ENCODE measurements around the gene SOAT1.
"Not testable (repeated sequence)": the region's sequence is repeated elsewhere in the genome, so short reads cannot be mapped to it uniquely, and the experiment has no call there.

Gene SOAT1

DNA sequence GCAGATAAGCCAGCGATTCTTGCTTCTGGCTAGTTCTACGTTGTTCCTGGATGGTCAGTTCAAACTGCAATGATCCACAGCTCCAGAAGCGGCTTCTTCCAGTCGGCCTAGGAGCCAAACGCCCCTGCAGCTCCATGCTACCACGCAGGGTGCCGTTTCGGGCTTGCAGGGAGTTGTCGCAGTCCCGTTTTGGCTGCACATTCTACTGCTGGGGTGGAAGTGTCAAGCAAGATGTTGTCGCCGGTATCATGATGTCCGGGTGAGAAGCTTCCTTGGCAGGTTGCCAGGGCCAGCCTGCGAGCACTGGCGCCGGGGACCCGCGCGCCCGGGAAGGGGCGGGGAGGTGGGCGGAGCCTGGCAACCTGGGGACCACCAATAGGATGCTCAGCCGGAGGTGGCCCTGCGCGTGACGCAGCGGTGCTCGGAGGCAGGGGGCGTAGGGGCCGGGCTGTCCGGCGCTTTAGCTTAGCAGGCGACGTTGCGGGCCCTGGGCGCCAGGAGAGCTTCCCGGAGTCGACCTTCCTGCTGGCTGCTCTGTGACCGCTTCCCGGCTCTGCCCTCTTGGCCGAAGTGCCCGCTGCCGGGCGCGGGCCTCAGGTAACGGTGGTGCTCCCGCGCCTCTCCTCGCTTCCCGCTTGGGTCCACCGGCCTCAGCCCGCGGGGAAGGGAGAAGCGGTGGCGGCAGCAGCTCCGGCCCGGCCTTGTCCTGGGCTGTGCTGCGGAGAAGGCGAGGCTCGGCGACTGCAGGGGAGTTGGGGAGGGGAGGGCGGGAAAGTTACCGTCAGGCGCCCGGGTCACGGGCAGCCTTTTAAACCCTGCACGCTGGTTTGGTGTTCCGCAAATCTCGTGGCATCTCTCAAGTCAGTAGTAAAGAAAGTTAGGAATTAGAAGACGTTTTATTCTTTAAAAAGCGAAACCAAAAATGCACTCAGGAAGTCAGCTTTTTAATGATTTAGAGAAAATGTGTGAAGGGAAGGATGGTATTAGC is at the start of gene SOAT1 (continued):
- TF ChIP-seq, protein P1, sequence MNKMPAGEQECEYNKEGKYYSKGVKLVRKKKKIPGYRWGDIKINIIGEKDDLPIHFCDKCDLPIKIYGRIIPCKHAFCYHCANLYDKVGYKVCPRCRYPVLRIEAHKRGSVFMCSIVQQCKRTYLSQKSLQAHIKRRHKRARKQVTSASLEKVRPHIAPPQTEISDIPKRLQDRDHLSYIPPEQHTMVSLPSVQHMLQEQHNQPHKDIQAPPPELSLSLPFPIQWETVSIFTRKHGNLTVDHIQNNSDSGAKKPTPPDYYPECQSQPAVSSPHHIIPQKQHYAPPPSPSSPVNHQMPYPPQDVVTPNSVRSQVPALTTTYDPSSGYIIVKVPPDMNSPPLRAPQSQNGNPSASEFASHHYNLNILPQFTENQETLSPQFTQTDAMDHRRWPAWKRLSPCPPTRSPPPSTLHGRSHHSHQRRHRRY (tag by site-specific recombination; IDR thresholded peaks at IDR 0.05), result no peak
- TF ChIP-seq ZSCAN23 (tag by site-specific recombination; IDR thresholded peaks at IDR 0.05) (0 out of 2 replicates have a peak, but pooled peaks have one; percentile 48), ZNF549 (tag by site-specific recombination; IDR thresholded peaks at IDR 0.05) (peak; percentile 60)
- TF ChIP-seq, protein P2, sequence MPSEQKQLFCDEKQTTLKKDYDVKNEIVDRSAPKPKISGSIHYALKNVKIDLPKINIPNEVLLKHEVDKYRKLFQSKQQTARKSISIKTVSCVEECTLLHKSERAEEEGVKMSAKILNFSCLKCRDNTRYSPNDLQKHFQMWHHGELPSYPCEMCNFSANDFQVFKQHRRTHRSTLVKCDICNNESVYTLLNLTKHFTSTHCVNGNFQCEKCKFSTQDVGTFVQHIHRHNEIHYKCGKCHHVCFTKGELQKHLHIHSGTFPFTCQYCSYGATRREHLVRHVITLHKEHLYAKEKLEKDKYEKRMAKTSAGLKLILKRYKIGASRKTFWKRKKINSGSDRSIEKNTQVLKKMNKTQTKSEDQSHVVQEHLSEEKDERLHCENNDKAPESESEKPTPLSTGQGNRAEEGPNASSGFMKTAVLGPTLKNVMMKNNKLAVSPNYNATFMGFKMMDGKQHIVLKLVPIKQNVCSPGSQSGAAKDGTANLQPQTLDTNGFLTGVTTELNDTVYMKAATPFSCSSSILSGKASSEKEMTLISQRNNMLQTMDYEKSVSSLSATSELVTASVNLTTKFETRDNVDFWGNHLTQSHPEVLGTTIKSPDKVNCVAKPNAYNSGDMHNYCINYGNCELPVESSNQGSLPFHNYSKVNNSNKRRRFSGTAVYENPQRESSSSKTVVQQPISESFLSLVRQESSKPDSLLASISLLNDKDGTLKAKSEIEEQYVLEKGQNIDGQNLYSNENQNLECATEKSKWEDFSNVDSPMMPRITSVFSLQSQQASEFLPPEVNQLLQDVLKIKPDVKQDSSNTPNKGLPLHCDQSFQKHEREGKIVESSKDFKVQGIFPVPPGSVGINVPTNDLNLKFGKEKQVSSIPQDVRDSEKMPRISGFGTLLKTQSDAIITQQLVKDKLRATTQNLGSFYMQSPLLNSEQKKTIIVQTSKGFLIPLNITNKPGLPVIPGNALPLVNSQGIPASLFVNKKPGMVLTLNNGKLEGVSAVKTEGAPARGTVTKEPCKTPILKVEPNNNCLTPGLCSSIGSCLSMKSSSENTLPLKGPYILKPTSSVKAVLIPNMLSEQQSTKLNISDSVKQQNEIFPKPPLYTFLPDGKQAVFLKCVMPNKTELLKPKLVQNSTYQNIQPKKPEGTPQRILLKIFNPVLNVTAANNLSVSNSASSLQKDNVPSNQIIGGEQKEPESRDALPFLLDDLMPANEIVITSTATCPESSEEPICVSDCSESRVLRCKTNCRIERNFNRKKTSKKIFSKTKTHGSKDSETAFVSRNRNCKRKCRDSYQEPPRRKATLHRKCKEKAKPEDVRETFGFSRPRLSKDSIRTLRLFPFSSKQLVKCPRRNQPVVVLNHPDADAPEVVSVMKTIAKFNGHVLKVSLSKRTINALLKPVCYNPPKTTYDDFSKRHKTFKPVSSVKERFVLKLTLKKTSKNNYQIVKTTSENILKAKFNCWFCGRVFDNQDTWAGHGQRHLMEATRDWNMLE (tag by site-specific recombination; conservative IDR thresholded peaks at IDR 0.05; ENCODE audit: low read depth), result no peak

DNA sequence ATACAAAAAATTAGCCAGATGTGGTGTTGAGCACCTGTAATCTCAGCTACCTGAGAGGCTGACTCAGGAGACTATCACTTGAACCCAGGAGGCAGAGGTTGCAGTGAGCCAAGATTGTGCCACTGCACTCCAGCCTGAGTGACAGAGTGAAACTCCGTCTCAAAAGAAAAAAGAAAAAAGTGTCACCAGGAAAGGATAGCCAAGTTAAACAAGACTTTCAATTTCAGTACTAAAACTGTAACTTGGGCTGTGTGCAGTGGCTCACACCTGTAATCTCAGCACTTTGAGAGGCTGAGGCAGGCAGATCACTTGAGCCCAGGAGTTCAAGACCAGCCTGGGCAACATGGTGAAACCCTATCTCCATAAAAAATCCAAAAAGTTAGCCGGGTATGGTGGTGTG is 48.2 kb upstream of the SOAT1 start:
- H3K4me1 ChIP-seq (ENCODE audit: control insufficient read depth, insufficient read depth, low read length); H3K4me3 ChIP-seq (ENCODE audit: low read depth, low read length); H3K27ac ChIP-seq (ENCODE audit: extremely low read depth, low read depth, low read length); H3K9me3 ChIP-seq (ENCODE audit: control insufficient read depth, insufficient read depth, low read depth, low read length); POLR2A ChIA-PET; CTCF ChIA-PET; H3K36me3 ChIP-seq (ENCODE audit: control insufficient read depth in 2 of 2, insufficient read depth in 1 of 2, low read length in 2 of 2): not testable (repeated sequence)

DNA sequence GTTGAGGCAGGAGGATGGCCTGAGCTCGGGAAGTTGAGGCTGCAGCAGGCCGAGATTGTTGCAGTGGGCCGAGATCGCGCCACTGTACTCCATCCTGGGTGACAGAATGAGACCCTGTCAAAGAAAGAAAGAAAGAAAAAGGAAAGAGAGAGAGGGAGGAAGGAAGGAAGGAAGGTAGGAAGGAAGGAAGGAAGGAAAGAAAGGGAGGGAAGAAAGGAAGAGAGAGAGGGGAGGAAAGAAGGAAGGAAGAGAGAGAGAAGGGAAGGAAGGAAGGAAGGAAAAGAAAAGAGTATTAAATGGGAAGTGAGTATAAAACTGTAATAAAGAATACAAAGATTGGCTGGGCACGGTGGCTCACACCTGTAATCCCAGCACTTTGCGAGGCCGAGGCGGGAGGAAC is 45.7 kb upstream of the SOAT1 start:
- H3K4me3 ChIP-seq (ENCODE audit: low read depth, low read length), result no peak overlapping the region
- ChIA-PET CTCF (no interaction called here), POLR2A (no interaction called here)
- H3K9me3 ChIP-seq (ENCODE audit: control insufficient read depth, insufficient read depth, low read depth, low read length), result no peaks in the 10 kb centered on the region
- H3K4me1 ChIP-seq (ENCODE audit: control insufficient read depth, insufficient read depth, low read length), result no peaks in the 10 kb centered on the region
- TF ChIP-seq REPIN1 (tag by site-specific recombination; IDR thresholded peaks at IDR 0.05; ENCODE audit: low read depth) (no peak), ZNF366 (tag by site-specific recombination; conservative IDR thresholded peaks at IDR 0.05) (peak; percentile 86), ZNF433 (tag by site-specific recombination; IDR thresholded peaks at IDR 0.05; ENCODE audit: low read depth) (no peak), ZNF335 (tag by site-specific recombination; conservative IDR thresholded peaks at IDR 0.05) (no peak), ZNF621 (tag by site-specific recombination; IDR thresholded peaks at IDR 0.05) (no peak), ZNF585B (tag by site-specific recombination; IDR thresholded peaks at IDR 0.05) (no peak)
- TF ChIP-seq, protein P3, sequence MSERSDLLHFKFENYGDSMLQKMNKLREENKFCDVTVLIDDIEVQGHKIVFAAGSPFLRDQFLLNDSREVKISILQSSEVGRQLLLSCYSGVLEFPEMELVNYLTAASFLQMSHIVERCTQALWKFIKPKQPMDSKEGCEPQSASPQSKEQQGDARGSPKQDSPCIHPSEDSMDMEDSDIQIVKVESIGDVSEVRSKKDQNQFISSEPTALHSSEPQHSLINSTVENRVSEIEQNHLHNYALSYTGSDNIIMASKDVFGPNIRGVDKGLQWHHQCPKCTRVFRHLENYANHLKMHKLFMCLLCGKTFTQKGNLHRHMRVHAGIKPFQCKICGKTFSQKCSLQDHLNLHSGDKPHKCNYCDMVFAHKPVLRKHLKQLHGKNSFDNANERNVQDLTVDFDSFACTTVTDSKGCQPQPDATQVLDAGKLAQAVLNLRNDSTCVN (tag by site-specific recombination; optimal IDR thresholded peaks at IDR 0.05), result no peak
- no peak overlapping the region for H3K27ac ChIP-seq (ENCODE audit: extremely low read depth, low read depth, low read length)
- H3K36me3 ChIP-seq (ENCODE audit: control insufficient read depth in 2 of 2, insufficient read depth in 1 of 2, low read length in 2 of 2), result no peaks in the 10 kb centered on the region

Data from HEK293 (cell line).